Aorta (tissue), 5 donors: ENCODE results near the gene VSIG2. TPM values are rescaled to one million over a fixed set of nuclear protein-coding genes. Genes with fewer than 3 reads are reported as not detected.

Experiments
- ATAC-seq: fragments of 200-7000 bp; cut with Tn5 transposase; one replicate; pipeline ENCODE4 v1.9.1; 2022; ENCODE audit warnings: moderate library complexity; ENCODE audit not compliant: low FRiP score
- DNase-seq, 2 donors: peaks; one replicate each; pipeline ENCODE4 v3.0.0-alpha.2; 2020
- H3K27ac ChIP-seq, 2 donors: one replicate each; pipeline ENCODE4 v1.5.1; 2013; ENCODE audit warnings: low read length in 2 of 2, mild to moderate bottlenecking in 2 of 2, moderate library complexity in 2 of 2, control low read depth in 1 of 2, inconsistent platforms in 1 of 2, low read depth in 1 of 2
- H3K27me3 ChIP-seq, 2 donors: one replicate each; pipeline ENCODE4 v1.6.1; 2013; ENCODE audit warnings: control low read depth in 1 of 2, low read length in 1 of 2, mild to moderate bottlenecking in 1 of 2, moderate library complexity in 1 of 2; ENCODE audit not compliant: insufficient read depth in 2 of 2, control insufficient read depth in 1 of 2
- H3K36me3 ChIP-seq, 2 donors: one replicate each; pipeline ENCODE4 v1.6.1; 2013; ENCODE audit warnings: control low read depth in 1 of 2, low read length in 1 of 2, mild to moderate bottlenecking in 1 of 2; ENCODE audit not compliant: insufficient read depth in 2 of 2, control insufficient read depth in 1 of 2
- H3K4me1 ChIP-seq, 2 donors: one replicate each; pipeline ENCODE4 v1.6.1; 2013; ENCODE audit warnings: low read length in 2 of 2, control low read depth in 1 of 2, mild to moderate bottlenecking in 1 of 2, moderate library complexity in 1 of 2; ENCODE audit not compliant: insufficient read depth in 2 of 2, control insufficient read depth in 1 of 2
- H3K4me3 ChIP-seq, 2 donors: one replicate each; pipeline ENCODE4 v1.5.1; 2013; ENCODE audit warnings: low read length in 2 of 2, control low read depth in 1 of 2, mild to moderate bottlenecking in 1 of 2
- H3K9me3 ChIP-seq: one replicate; pipeline ENCODE4 v1.6.1; 2013; ENCODE audit warnings: mild to moderate bottlenecking, low read length; ENCODE audit not compliant: control insufficient read depth
- WGBS, 2 donors: extraction: QIAGEN DNeasy Blood & Tissue Kit; methylation state at CpG; one replicate each; pipeline ENCODE4 v1.1.7; 2013; 5-methylcytosine and 5-hydroxymethylcytosine counted together
- intact Hi-C, 2 donors: fragments of 100-400 bp; cut with DNase I; formaldehyde crosslinking; loops; one replicate each; pipeline versions ENCODE4 v1.14.2 to v1.15.0; 2022
- long read RNA-seq, 2 donors: library from polyadenylated mRNA; unstranded; transcript quantifications; one replicate each; pipeline ENCODE4 v2.0.0, GENCODE V29; 2020 to 2021
- polyA plus RNA-seq, 2 donors: library from polyadenylated mRNA; stranded (reverse); fragments of 200-250 nt; gene quantifications; one replicate each; pipeline ENCODE4 v1.2.3, GENCODE V29; 2013
- total RNA-seq, 2 donors: library from RNA; stranded (reverse); fragmentation: NEBNext Ultra II Directional; extraction: Animal tissue kit (Norgen Biotek cat#: 25700); gene quantifications; one replicate each; pipeline ENCODE4 v1.2.1, GENCODE V29; 2021
- donor health status: healthy with polysubstance abuse.
- donor health status: Bipolar disorder and iron deficiency.
- donor health status: DM: no; HTN: no; CAD: no.
- donor health status: DM: no; HTN: no; CAD: no.
- donor health status: DM: yes; HTN: yes; CAD: no.

Gene VSIG2
- total RNA-seq (1 to 10 TPM; 3.8 to 6.9 TPM), polyA plus RNA-seq (1 to 10 TPM; 1.9 to 3.1 TPM)
- long read RNA-seq, donor 1, partial matches to known transcripts, result 0 of 2 reads
- long read RNA-seq, donor 1, other reads (novel, unspliced or antisense), result 2 of 2 reads
- long read RNA-seq, donor 2, partial matches to known transcripts, result 3 of 3 reads
- long read RNA-seq, donor 2, other reads (novel, unspliced or antisense), result 0 of 3 reads

GRCh38 chr11:124751741-124752470, at the start of gene VSIG2:
Gene VSIG2, minus strand, starts transcription at chr11:124752255. Its CDS starts 118 bp downstream, at chr11:124752137.
- 50 to 63% methylated on average over 41 to 42 of the region's 42 CpGs for WGBS, 2 donors
- H3K27ac ChIP-seq, result no peak within 1 kb of the TSS
- H3K27me3 ChIP-seq, result no peaks in the 10 kb centered on the region
- intact Hi-C loops, result no loop called here
- H3K9me3 ChIP-seq, result no peaks in the 10 kb centered on the region
- ATAC-seq (no peak), DNase-seq (no peak)
- no peaks in the 10 kb centered on the region for H3K4me1 ChIP-seq
- H3K4me3 ChIP-seq, result no peak within 1 kb of the TSS
- H3K36me3 ChIP-seq, result no peaks in the 10 kb centered on the region

GRCh38 chr11:124801014-124801413, 49.0 kb upstream of the VSIG2 start:
- ATAC-seq, result peak; percentile 59

GRCh38 chr11:124800226-124800929, 48.3 kb upstream of the VSIG2 start, which contains the start of gene MSANTD2:
Gene MSANTD2, minus strand, starts transcription at chr11:124800406. Its CDS starts 26 bp downstream, at chr11:124800380.
- ATAC-seq, result peak; percentile 97
- Histone ChIP-seq H3K4me3 (peak within 1 kb of the TSS; percentile 95 to 97), H3K9me3 (no peaks in the 10 kb centered on the region), H3K4me1 (peaks cover 1 to 6% of the 10 kb centered on the region in 2 donors), H3K36me3 (no peaks in the 10 kb centered on the region), H3K27me3 (no peaks in the 10 kb centered on the region), H3K27ac (peak within 1 kb of the TSS; percentile 77 to 99)
- DNase-seq, result peak; percentile 90 to 94
- 0 to 1% methylated on average over 57 to 62 of the region's 62 CpGs for WGBS, 2 donors
- intact Hi-C loops, result loop anchor here (2.0 to 5.0 kb wide), 2 partner anchors 37 to 38 kb away; partner anchors contain the start of gene ESAM (in 1 of the 2)

More at GRCh38 chr11:124801014-124801413, 49.0 kb upstream of the VSIG2 start:
- Histone ChIP-seq H3K4me3 (peak overlapping the region; percentile 95 to 97), H3K4me1 (peaks cover 1 to 6% of the 10 kb centered on the region in 2 donors), H3K9me3 (no peaks in the 10 kb centered on the region), H3K27me3 (no peaks in the 10 kb centered on the region), H3K36me3 (no peaks in the 10 kb centered on the region), H3K27ac (peak overlapping the region; percentile 52 to 77)
- intact Hi-C loops, result loop anchor here (2.0 to 5.0 kb wide), 2 partner anchors 36 to 38 kb away; partner anchors contain the start of gene ESAM (in 1 of the 2)
- WGBS, 2 donors, result 1% methylated on average over 8 of the region's 8 CpGs
- no peak for DNase-seq

GRCh38 chr11:124799348-124800225, 47.5 kb upstream of the VSIG2 start:
- intact Hi-C loops, result loop anchor here (2.0 to 10.0 kb wide), 5 partner anchors 37 to 155 kb away; partner anchors contain the start of genes ESAM (in 2 of the 2), SIAE (in 1 of the 2) and SPA17 (in 1 of the 2)
- peaks cover 1 to 6% of the 10 kb centered on the region in 2 donors for H3K4me1 ChIP-seq

GRCh38 chr11:124798991-124799347, 46.9 kb upstream of the VSIG2 start:
- peak overlapping the region in 1 of 2 donors; percentile 99 for H3K27ac ChIP-seq
- 0 to 1% methylated on average over 8 of the region's 8 CpGs for WGBS, 2 donors
- DNase-seq (no peak), ATAC-seq (no peak)
- H3K36me3 ChIP-seq, result no peaks in the 10 kb centered on the region
- H3K9me3 ChIP-seq, result no peaks in the 10 kb centered on the region
- peak overlapping the region; percentile 95 to 97 for H3K4me3 ChIP-seq
- H3K27me3 ChIP-seq, result no peaks in the 10 kb centered on the region
- intact Hi-C loops, result loop anchor here in 1 of 2 donors (5.0 to 10.0 kb wide), 3 partner anchors 37 to 154 kb away; partner anchors contain the start of genes ESAM, SIAE and SPA17
- H3K4me1 ChIP-seq, result peaks cover 1 to 6% of the 10 kb centered on the region in 2 donors

More at GRCh38 chr11:124799348-124800225, 47.5 kb upstream of the VSIG2 start:
- Histone ChIP-seq H3K27me3 (no peaks in the 10 kb centered on the region), H3K9me3 (no peaks in the 10 kb centered on the region), H3K36me3 (no peaks in the 10 kb centered on the region), H3K4me3 (peak overlapping the region; percentile 95 to 97), H3K27ac (peak overlapping the region; percentile 77 to 99)
- ATAC-seq (peak; percentile 43), DNase-seq (peak; percentile 62 to 82)
- 0 to 1% methylated on average over 46 to 83 of the region's 83 CpGs for WGBS, 2 donors

- intact Hi-C loops, result loop anchor here in 1 of 2 donors (5.0 to 10.0 kb wide), 3 partner anchors 34 to 152 kb away; partner anchors contain the start of genes ESAM, SIAE and SPA17
- DNase-seq, result no peak
- Histone ChIP-seq H3K4me1 (peaks cover 2 to 12% of the 10 kb centered on the region in 2 donors), H3K27ac (no peak overlapping the region), H3K4me3 (no peak overlapping the region), H3K27me3 (no peaks in the 10 kb centered on the region), H3K9me3 (no peaks in the 10 kb centered on the region), H3K36me3 (no peaks in the 10 kb centered on the region)
- WGBS, 2 donors, result 84 to 88% methylated on average over 3 of the region's 3 CpGs
- ATAC-seq, result no peak
Observed at GRCh38 chr11:124796312-124796711, 44.3 kb upstream of the VSIG2 start.

- H3K4me1 ChIP-seq, result peaks cover 2 to 12% of the 10 kb centered on the region in 2 donors
- no peaks in the 10 kb centered on the region for H3K36me3 ChIP-seq
- DNase-seq (no peak), ATAC-seq (no peak)
- no peaks in the 10 kb centered on the region for H3K9me3 ChIP-seq
- intact Hi-C loops, result loop anchor here in 1 of 2 donors (2.0 to 10.0 kb wide), 3 partner anchors 15 to 149 kb away; partner anchors contain the start of genes SIAE and SPA17
- WGBS, 2 donors, result 82 to 84% methylated on average over 2 of the region's 2 CpGs
- no peak overlapping the region for H3K4me3 ChIP-seq
- no peak overlapping the region for H3K27ac ChIP-seq
- H3K27me3 ChIP-seq, result no peaks in the 10 kb centered on the region
Observed at GRCh38 chr11:124793466-124794278, 41.6 kb upstream of the VSIG2 start.
